NT2/D1 (cell line): ENCODE results near the gene CNN2.

Source experiments
- DNase-seq: peaks from one replicate; pipeline ENCODE4 v3.0.0-alpha.2; 2011; ENCODE audit warnings: low read depth, low spot score
- H3K27me3 ChIP-seq: 2 replicates; pipeline ENCODE4 v1.6.0; 2011; ENCODE audit warnings: mild to moderate bottlenecking; ENCODE audit not compliant: insufficient read length, insufficient read depth
- H3K36me3 ChIP-seq: 2 replicates; pipeline ENCODE4 v1.6.1; 2011; ENCODE audit warnings: mild to moderate bottlenecking, low read length, mixed read lengths; ENCODE audit not compliant: insufficient read depth, insufficient read length
- H3K4me1 ChIP-seq: 2 replicates; pipeline ENCODE4 v1.5.1; 2011; ENCODE audit not compliant: insufficient read depth, insufficient read length
- H3K4me3 ChIP-seq: 2 replicates; pipeline ENCODE4 v1.5.1; 2011; ENCODE audit warnings: low read depth; ENCODE audit not compliant: insufficient read length
- H3K9ac ChIP-seq: 2 replicates; pipeline ENCODE4 v1.6.0; 2011; ENCODE audit warnings: low read depth; ENCODE audit not compliant: insufficient read length
- H3K9me3 ChIP-seq: 2 replicates; pipeline ENCODE4 v1.5.1; 2011; ENCODE audit warnings: mild to moderate bottlenecking, low read length; ENCODE audit not compliant: insufficient read depth
- SUZ12 ChIP-seq: IDR thresholded peaks from 2 replicates; pipeline ENCODE4 v1.6.1; 2011; ENCODE audit not compliant: insufficient read length, insufficient read depth; ENCODE audit errors: extremely low read depth
- YY1 ChIP-seq: IDR thresholded peaks from 2 replicates; pipeline ENCODE4 v1.6.1; 2011; ENCODE audit not compliant: insufficient read length, insufficient read depth
- ZNF274 ChIP-seq: IDR thresholded peaks from 2 replicates; pipeline ENCODE4 v1.6.1; 2011; ENCODE audit warnings: mild to moderate bottlenecking, low read depth, low read length

The CNN2 gene

DNA sequence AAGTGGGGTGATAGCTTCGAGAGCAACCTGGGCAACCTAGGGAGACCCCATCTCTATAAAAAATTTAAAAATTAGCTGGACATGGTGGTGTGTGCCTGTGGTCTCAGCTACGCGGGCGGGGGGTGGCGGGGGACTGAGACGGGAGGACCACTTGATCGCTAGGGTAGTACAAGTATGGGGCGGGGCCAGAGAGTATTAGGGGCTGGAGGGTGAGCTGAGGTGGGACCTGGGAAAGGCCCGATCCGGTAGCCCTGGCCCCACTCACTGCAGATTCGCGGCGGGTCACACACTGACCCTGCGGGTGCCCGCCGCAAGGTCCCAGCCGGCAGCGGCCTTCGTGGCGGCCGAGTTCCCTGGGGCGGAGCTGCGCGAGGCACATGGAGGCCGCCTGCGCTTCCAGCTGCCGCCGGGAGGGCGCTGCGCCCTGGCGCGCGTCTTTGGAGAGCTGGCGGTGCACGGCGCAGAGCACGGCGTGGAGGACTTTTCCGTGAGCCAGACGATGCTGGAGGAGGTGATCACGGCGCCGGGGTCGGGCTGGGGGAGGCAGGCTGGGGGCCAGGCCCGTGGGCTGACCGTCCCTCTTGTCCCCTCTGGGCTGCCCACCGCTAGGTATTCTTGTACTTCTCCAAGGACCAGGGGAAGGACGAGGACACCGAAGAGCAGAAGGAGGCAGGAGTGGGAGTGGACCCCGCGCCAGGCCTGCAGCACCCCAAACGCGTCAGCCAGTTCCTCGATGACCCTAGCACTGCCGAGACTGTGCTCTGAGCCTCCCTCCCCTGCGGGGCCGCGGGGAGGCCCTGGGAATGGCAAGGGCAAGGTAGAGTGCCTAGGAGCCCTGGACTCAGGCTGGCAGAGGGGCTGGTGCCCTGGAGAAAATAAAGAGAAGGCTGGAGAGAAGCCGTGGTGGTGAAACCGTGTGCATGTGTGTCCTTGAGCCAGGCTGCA, 38.5 kb downstream of the CNN2 start:
- DNase-seq: no peak
- peaks cover 5% of the 10 kb centered on the region; the same call in 1 of the 2 replicates for H3K9me3 ChIP-seq
- H3K27me3 ChIP-seq: peaks cover 28% of the 10 kb centered on the region
- peak overlapping the region; percentile 86 for H3K9ac ChIP-seq
- H3K36me3 ChIP-seq: no peaks in the 10 kb centered on the region
- peak overlapping the region; percentile 40 for H3K4me3 ChIP-seq
- H3K4me1 ChIP-seq: peaks cover 11% of the 10 kb centered on the region
- no peak for TF ChIP-seq SUZ12
- no peak for TF ChIP-seq YY1
- TF ChIP-seq ZNF274: no peak

DNA sequence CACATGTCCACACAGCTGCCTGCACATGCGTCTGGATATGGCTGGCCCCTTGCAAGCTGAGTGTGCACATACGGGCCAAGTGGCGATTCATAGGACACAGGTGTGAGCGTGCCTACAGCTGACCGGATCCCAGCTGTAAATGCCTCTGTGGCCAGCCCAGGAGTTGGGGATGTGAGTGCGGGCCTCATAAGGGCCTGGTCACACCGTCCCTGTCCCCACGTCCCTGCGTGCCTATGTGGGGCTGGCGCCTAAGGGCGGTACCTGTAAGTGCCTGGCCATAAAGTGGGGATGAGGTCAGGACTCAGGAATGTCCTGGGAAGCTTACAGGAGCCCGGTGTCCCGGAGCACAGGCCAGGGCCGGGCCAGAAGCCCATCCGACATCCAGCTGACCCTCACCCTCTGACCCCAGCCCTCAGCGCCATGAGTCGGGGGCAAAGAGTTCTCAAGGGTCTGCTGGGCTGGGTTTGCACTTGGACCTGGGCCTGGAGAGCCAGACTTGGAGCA, 39.2 kb downstream of the CNN2 start:
- H3K27me3 ChIP-seq: peaks cover 28% of the 10 kb centered on the region
- H3K36me3 ChIP-seq: no peaks in the 10 kb centered on the region
- no peak for TF ChIP-seq YY1
- no peak for TF ChIP-seq ZNF274
- TF ChIP-seq SUZ12: no peak
- H3K9ac ChIP-seq: peak overlapping the region; percentile 86
- no peak for DNase-seq
- peaks cover 4% of the 10 kb centered on the region; the same call in 1 of the 2 replicates for H3K9me3 ChIP-seq
- peak overlapping the region; percentile 40 for H3K4me3 ChIP-seq
- H3K4me1 ChIP-seq: peaks cover 11% of the 10 kb centered on the region

DNA sequence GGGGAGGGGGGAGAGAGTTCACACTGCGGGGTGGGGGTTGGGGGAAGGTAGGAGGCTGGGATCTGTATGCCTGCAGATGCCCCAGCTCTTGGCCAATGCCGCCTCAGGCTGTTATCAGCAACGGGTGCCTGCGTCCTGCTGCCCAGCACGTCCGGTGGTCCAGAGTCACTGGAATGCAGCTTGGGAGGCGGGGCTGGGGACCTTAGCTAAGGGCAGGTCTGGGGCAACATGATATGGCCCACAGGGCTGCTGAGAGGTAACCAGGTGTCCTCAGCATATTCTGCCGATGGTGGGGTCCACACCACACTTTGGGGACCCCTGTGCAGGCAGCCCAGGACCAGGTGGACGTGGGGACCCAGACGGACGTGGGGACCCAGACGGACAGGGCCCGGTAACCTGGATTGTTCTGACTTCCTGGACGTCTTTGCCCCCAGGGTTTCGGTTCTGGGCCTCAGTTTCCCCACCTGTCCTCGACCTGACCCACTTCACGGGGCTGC, 39.9 kb downstream of the CNN2 start:
- Histone ChIP-seq H3K4me1 (peaks cover 16% of the 10 kb centered on the region), H3K9me3 (peaks cover 4% of the 10 kb centered on the region; the same call in 1 of the 2 replicates), H3K4me3 (peak overlapping the region; percentile 39), H3K27me3 (peaks cover 31% of the 10 kb centered on the region), H3K9ac (peak overlapping the region; percentile 85), H3K36me3 (no peaks in the 10 kb centered on the region)
- no peak for DNase-seq
- TF ChIP-seq SUZ12 (no peak), ZNF274 (no peak), YY1 (no peak)

DNA sequence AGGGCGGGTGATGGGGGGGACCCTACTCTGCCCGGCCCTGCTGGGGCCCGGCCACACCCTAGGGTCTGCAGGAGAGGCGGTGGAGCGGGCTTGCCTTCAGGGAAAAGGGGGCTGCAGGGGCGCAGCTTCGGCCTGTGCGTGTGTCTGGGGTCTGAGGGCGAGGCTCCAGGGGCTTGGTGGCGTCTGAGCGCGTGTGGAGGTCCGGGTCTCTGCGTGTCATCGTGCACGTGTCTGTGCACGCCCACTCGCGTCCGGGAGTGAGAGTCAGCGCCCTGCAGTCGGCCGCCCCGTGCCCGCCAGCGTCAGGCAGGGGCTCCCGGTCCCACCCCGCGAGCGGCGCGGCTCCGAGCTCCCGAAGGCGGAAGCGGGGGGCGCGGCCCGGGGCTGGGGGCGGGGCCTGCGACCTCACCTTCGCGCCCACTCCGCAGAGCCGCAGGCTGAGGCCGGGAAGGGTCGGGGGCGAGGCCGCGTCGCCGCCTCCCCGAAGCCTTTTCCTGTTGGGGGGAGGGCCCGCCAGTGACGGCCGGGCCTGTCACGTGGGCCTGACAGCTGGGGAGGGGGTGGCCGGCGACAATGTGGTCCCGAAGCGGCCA, 40.4 kb downstream of the CNN2 start, which contains the start of gene ARHGAP45:
ARHGAP45 (plus strand) TSS at position 420 of the 593 bp plus-strand sequence. CDS start 239 bp downstream, outside the sequence.
- Histone ChIP-seq H3K9me3 (peaks cover 4% of the 10 kb centered on the region; the same call in 1 of the 2 replicates), H3K9ac (peak within 1 kb of the TSS; percentile 85), H3K4me3 (peak within 1 kb of the TSS; percentile 40), H3K4me1 (peaks cover 16% of the 10 kb centered on the region), H3K27me3 (peaks cover 31% of the 10 kb centered on the region), H3K36me3 (no peaks in the 10 kb centered on the region)
- no peak for TF ChIP-seq ZNF274
- no peak for TF ChIP-seq SUZ12
- no peak for TF ChIP-seq YY1
- no peak for DNase-seq

DNA sequence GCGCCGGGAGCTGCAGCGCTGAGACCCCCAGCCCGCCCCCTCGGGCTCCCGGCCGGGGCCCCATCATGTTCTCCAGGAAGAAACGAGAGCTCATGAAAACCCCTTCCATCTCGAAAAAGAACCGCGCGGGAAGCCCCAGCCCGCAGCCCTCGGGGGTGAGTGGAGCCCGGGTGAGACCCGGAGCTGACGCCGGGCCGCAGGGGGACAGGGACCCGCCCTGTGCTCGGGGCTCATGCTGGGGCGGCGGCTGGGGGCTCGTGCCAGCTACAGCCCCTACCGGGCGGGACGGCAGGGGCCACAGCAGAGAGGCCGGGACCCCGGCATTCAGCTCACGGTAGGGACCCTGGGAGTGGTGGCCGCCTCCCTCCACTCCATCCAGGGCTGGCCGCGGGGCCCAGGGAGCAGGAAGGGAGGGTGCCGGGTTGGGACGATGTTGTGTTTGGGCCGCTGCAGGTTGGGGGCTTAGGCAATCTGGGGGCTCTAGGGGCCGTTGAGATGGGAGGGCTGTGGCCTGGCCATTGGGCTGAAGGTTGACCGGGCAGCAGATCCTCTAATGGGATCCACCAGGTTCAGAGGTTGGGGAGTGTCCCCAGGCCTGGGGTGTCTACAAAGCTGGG, 41.0 kb downstream of the CNN2 start:
- TF ChIP-seq YY1 (no peak), ZNF274 (no peak), SUZ12 (no peak)
- DNase-seq: no peak
- Histone ChIP-seq H3K27me3 (peaks cover 31% of the 10 kb centered on the region), H3K4me1 (peaks cover 16% of the 10 kb centered on the region), H3K9ac (peak overlapping the region; percentile 32), H3K36me3 (peaks cover 2% of the 10 kb centered on the region), H3K9me3 (peaks cover 4% of the 10 kb centered on the region; the same call in 1 of the 2 replicates), H3K4me3 (peak overlapping the region; percentile 26)

DNA sequence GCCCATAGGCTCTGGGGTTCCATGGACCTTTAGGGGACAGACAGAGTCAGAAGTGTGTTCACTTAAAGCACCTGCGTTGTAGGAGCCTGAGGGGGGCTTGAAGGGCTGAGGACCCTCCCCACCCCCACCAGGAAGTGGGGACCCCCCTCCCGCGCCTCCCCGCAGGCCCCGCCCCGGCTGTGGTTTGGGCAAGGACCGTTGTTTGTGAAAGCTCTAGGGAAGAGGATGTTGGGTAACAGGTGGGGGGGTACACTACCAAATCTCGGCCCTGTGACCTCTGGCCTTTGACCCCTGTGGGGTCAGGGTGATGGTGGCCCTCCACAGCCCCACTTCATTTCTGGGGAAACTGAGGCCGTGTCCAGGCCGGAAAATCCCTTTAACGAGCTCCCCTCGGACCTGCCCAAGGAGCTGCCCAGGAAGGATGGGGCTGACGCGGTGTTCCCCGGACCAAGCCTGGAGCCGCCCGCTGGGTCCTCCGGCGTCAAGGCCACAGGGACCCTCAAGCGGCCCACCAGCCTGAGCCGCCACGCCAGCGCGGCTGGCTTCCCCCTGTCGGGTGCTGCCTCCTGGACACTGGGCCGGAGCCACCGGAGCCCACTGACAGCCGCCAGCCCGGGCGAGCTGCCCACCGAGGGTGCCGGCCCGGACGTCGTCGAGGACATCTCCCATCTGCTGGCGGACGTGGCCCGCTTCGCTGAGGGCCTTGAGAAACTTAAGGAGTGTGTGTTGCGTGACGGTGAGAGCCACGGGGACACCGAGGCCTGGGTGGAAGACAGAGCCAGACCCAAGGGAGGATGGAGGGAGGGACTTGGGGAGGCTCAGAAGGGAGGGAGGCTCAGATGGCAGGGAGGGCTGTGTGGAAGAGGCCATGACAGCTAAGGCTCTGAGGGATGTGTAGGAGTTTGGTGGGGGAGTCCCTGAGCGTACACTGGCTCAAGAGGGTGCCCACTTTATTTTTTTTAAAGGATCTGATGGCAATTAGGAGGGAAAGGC, 41.9 kb downstream of the CNN2 start:
- peaks cover 9% of the 10 kb centered on the region for H3K36me3 ChIP-seq
- no peak overlapping the region for H3K4me3 ChIP-seq
- peaks cover 31% of the 10 kb centered on the region for H3K27me3 ChIP-seq
- TF ChIP-seq YY1 (no peak), SUZ12 (no peak), ZNF274 (no peak)
- no peak for DNase-seq
- peak overlapping the region; percentile 32 for H3K9ac ChIP-seq
- peaks cover 19% of the 10 kb centered on the region for H3K4me1 ChIP-seq
- H3K9me3 ChIP-seq: no peaks in the 10 kb centered on the region
